Endothelial cell (in vitro differentiated cells): ENCODE results near the gene ARHGAP6. TPM values are rescaled to one million over a fixed set of nuclear protein-coding genes. Genes with fewer than 3 reads are reported as not detected.

ENCODE experiments used
- DNase-seq: peaks from one replicate; pipeline ENCODE4 v3.0.0; 2021; ENCODE audit warnings: low spot score
- H3K27ac Mint-ChIP-seq: one replicate; pipeline ENCODE4 v1.8.0; 2021; ENCODE audit warnings: mixed read lengths, inconsistent platforms; ENCODE audit not compliant: unreplicated experiment
- H3K27me3 Mint-ChIP-seq: one replicate; pipeline ENCODE4 v1.8.0; 2021; ENCODE audit warnings: mild to moderate bottlenecking, moderate library complexity, mixed read lengths, inconsistent platforms; ENCODE audit not compliant: unreplicated experiment
- H3K36me3 Mint-ChIP-seq: one replicate; pipeline ENCODE4 v1.8.0; 2021; ENCODE audit warnings: mild to moderate bottlenecking, low read depth, mixed read lengths, inconsistent platforms; ENCODE audit not compliant: unreplicated experiment
- H3K4me1 Mint-ChIP-seq: one replicate; pipeline ENCODE4 v1.8.0; 2021; ENCODE audit warnings: mild to moderate bottlenecking, mixed read lengths, inconsistent platforms; ENCODE audit not compliant: unreplicated experiment
- H3K4me3 Mint-ChIP-seq: one replicate; pipeline ENCODE4 v1.8.0; 2021; ENCODE audit warnings: mild to moderate bottlenecking, mixed read lengths, inconsistent platforms; ENCODE audit not compliant: unreplicated experiment
- H3K9me3 Mint-ChIP-seq: one replicate; pipeline ENCODE4 v1.8.0; 2021; ENCODE audit warnings: mixed read lengths, inconsistent platforms; ENCODE audit not compliant: unreplicated experiment
- total RNA-seq: library from RNA; stranded (reverse); fragmentation: NEBNext Ultra II Directional; extraction: Animal tissue kit (Norgen Biotek cat#: 25700); gene quantifications from one replicate; pipeline ENCODE4 v1.2.1, GENCODE V29; 2021; ENCODE audit not compliant: unreplicated experiment
- TF ChIP-seq, protein P1 (sequence below): fragments of 200-600 bp; sonication (generic); IDR thresholded peaks from one replicate; pipeline ENCODE4 v1.5.0; 2021; ENCODE audit warnings: antibody characterized with exemption; ENCODE audit not compliant: unreplicated experiment

ARHGAP6 gene
- total RNA-seq, 1 donor from 2014 or later = 4.1 TPM

DNA sequence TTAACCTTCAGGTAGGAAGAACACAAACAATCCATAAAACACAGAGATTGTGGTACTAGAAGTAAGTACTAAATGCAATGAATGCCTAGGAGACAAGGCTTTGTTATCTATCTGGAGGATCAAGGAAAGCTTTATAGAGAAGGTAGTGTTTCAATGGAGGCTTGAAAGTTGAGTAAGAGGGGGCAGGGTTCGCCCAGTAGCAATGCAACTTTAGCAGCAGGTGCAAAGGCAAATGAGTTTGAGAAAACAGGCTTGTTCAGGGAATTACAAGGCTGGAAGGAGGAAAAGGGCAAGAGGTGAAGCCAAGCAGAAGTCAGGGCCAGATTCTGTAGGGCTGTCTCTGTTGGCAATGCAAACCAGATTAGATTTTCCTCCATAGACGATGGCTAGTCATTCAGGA is 408.0 kb downstream of the ARHGAP6 start:
- TF ChIP-seq, protein P1, sequence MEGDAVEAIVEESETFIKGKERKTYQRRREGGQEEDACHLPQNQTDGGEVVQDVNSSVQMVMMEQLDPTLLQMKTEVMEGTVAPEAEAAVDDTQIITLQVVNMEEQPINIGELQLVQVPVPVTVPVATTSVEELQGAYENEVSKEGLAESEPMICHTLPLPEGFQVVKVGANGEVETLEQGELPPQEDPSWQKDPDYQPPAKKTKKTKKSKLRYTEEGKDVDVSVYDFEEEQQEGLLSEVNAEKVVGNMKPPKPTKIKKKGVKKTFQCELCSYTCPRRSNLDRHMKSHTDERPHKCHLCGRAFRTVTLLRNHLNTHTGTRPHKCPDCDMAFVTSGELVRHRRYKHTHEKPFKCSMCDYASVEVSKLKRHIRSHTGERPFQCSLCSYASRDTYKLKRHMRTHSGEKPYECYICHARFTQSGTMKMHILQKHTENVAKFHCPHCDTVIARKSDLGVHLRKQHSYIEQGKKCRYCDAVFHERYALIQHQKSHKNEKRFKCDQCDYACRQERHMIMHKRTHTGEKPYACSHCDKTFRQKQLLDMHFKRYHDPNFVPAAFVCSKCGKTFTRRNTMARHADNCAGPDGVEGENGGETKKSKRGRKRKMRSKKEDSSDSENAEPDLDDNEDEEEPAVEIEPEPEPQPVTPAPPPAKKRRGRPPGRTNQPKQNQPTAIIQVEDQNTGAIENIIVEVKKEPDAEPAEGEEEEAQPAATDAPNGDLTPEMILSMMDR = no peak
- Mint-ChIP-seq H3K27ac (no peak overlapping the region), H3K27me3 (no peaks in the 10 kb centered on the region), H3K9me3 (no peaks in the 10 kb centered on the region), H3K4me1 (peaks cover 7% of the 10 kb centered on the region), H3K36me3 (no peaks in the 10 kb centered on the region), H3K4me3 (no peak overlapping the region)
- DNase-seq = no peak

- peaks cover 7% of the 10 kb centered on the region for H3K4me1 Mint-ChIP-seq
- H3K36me3 Mint-ChIP-seq = no peaks in the 10 kb centered on the region
- H3K9me3 Mint-ChIP-seq = no peaks in the 10 kb centered on the region
- no peak overlapping the region for H3K4me3 Mint-ChIP-seq
- no peak overlapping the region for H3K27ac Mint-ChIP-seq
- no peak for DNase-seq
- H3K27me3 Mint-ChIP-seq = no peaks in the 10 kb centered on the region
- TF ChIP-seq, protein P1 = no peak
Measured at GRCh38 chrX:11257290-11257689, 408.4 kb downstream of the ARHGAP6 start.

GRCh38 chrX:11254417-11255109 is 411.2 kb downstream of the ARHGAP6 start:
- TF ChIP-seq, protein P1 = no peak
- Mint-ChIP-seq H3K27me3 (no peaks in the 10 kb centered on the region), H3K36me3 (no peaks in the 10 kb centered on the region), H3K27ac (no peak overlapping the region), H3K4me1 (peaks cover 7% of the 10 kb centered on the region), H3K4me3 (no peak overlapping the region), H3K9me3 (no peaks in the 10 kb centered on the region)
- no peak for DNase-seq

GRCh38 chrX:11244636-11245035 is 421.1 kb downstream of the ARHGAP6 start:
- TF ChIP-seq, protein P1 = no peak
- Mint-ChIP-seq H3K27me3 (no peaks in the 10 kb centered on the region), H3K27ac (no peak overlapping the region), H3K4me3 (no peak overlapping the region), H3K9me3 (no peaks in the 10 kb centered on the region), H3K36me3 (no peaks in the 10 kb centered on the region), H3K4me1 (no peaks in the 10 kb centered on the region)
- DNase-seq = no peak

GRCh38 chrX:11242704-11243103 is 423.0 kb downstream of the ARHGAP6 start:
- Mint-ChIP-seq H3K27me3 (no peaks in the 10 kb centered on the region), H3K9me3 (no peaks in the 10 kb centered on the region), H3K27ac (no peak overlapping the region), H3K36me3 (no peaks in the 10 kb centered on the region), H3K4me3 (no peak overlapping the region), H3K4me1 (no peaks in the 10 kb centered on the region)
- TF ChIP-seq, protein P1 = no peak
- DNase-seq = no peak
